ENCODE results near the gene PRKCQ.

Gene PRKCQ

DNA sequence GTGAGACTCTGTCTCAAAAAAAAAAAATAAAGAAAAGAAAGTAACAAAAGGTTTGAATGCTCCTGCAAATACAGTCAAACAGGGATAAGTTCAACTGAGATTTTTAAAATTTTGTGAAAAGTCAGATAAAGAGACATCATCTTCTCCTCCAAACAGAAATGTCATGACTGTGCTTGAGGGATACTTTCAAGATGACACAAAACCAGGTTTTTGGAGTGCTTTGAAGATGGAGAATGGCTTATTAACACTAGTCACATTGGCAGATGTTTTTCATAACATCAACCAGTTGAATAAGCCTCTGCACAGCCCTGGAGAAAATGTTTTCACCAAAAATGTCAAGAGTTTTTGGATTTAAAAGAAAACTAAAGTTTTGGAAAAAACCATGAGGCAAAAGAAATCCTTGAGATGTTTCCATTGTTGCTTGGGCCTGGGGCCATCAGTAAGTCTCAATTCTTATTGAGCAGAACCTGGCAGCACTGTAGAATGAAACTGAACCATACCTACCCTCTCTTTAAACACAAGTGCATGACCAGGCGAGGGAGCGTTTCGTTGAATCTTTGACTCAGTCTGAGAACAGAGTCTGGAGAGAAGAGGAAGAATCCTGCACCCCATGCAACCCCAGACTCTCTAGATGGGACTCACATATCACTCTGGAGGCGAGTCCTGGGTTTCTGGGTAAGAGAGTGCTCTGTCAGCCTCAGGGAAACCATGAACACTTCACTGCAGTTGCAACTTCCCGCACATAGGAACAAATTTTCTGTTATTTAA lies 37.4 kb upstream of the PRKCQ start:
- DNase-seq (ENCODE audit: low read depth), result no peak
- no peak overlapping the region for H3K4me3 ChIP-seq (ENCODE audit: low read length)
- TF ChIP-seq, protein P1, sequence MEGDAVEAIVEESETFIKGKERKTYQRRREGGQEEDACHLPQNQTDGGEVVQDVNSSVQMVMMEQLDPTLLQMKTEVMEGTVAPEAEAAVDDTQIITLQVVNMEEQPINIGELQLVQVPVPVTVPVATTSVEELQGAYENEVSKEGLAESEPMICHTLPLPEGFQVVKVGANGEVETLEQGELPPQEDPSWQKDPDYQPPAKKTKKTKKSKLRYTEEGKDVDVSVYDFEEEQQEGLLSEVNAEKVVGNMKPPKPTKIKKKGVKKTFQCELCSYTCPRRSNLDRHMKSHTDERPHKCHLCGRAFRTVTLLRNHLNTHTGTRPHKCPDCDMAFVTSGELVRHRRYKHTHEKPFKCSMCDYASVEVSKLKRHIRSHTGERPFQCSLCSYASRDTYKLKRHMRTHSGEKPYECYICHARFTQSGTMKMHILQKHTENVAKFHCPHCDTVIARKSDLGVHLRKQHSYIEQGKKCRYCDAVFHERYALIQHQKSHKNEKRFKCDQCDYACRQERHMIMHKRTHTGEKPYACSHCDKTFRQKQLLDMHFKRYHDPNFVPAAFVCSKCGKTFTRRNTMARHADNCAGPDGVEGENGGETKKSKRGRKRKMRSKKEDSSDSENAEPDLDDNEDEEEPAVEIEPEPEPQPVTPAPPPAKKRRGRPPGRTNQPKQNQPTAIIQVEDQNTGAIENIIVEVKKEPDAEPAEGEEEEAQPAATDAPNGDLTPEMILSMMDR (conservative IDR thresholded peaks at IDR 0.05; ENCODE audit: low read depth, low read length), result no peak

DNA sequence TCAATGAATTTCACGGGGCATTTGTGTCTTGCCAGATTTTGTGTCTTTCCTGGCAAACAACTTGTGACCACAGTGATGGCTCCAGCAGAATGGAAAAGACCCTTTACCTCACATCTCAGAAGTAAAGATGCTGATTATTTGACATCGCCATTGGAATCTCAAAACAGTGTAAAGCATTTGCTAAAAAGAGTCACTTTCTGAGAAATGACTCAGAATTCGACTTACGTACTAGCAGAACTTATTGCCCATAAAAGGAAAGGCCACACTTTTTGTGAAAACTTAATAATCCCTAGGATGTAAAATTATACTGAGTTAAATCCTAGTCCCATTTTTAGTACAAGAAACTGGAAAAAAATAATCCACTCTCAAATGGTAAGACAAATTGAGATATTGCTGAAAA lies 35.9 kb upstream of the PRKCQ start:
- DNase-seq (ENCODE audit: low read depth), result no peak
- no peak overlapping the region for H3K4me3 ChIP-seq (ENCODE audit: low read length)
- TF ChIP-seq, protein P1 (conservative IDR thresholded peaks at IDR 0.05; ENCODE audit: low read depth, low read length), result no peak

DNA sequence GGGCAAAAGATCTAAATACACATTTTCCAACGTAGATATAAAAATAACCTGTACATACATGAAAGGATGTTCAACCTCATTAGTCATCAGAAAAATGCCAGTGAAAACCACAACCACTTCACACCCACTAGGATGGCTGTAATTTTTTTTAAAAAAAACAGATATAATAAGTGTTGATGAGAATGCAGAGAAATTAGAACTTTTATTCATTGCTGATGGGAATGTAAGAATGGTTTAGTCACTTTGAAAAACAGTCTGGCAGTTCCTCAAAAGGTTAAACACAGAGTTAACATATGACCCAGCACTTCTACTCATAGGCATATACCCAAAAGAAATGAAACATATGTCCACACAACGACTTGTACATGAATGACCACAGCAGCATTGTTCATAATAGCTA lies 32.3 kb upstream of the PRKCQ start:
- DNase-seq (ENCODE audit: low read depth), result no peak
- TF ChIP-seq, protein P1 (conservative IDR thresholded peaks at IDR 0.05; ENCODE audit: low read depth, low read length), result no peak
- no peak overlapping the region for H3K4me3 ChIP-seq (ENCODE audit: low read length)

DNA sequence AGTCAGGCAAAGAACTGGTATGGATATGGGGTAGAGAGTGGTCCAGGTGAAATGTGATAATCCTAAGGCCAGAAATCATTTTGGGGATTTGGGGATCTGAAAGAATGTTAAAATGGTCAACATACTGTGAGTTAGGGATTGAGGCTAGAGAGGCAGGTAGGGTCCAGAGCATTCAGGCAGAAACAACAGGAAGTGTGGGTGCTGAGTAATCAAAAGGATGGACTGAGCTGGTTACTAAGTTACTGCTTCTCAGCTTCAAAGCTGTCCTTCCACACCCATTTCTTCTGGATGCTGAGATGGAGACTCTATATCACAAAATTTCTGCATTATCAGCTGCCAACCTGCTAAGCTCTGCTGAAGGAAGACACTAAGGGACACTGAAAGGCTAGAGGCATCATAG lies 30.6 kb upstream of the PRKCQ start:
- H3K4me3 ChIP-seq (ENCODE audit: low read length), result no peak overlapping the region
- TF ChIP-seq, protein P1 (conservative IDR thresholded peaks at IDR 0.05; ENCODE audit: low read depth, low read length), result no peak
- DNase-seq (ENCODE audit: low read depth), result no peak

DNA sequence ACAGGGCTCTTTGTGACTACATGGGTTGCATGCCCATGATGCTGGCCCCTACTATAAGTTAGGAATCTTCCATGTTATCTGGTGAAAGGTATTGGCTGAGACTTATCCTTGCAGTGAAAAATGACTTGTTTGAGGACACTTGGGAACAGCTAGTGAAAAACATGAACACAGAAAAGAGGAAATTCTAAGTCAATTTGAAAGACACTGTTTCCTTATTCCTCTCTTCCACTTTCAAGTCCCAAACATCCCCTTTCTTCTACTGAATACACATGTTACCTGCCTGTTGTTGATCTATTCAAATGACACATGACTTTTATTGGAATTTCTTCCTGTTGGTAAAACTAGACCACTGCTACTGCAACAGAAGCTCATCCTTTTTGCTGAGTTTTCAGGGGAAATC lies 29.5 kb upstream of the PRKCQ start:
- no peak for DNase-seq (ENCODE audit: low read depth)
- TF ChIP-seq, protein P1 (conservative IDR thresholded peaks at IDR 0.05; ENCODE audit: low read depth, low read length), result no peak

DNA sequence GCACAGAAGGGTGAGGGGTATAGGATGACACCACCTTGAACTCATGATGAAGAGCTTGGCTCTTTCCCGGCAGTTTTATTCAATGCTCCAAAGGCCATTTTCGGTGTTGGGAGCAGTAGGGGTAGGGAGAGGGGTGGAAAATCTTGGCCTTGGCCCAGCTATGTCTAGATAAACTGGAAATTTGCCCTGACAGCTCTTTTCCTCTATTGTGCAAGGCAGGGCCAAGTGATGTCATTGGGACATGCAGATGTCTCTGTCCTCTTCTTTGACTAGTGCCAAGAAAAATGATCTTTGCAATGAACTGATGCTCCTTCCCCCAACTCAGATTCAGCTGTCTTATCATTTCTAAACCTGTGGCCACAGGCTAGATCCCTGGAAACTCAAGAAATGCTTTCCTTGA lies 27.7 kb upstream of the PRKCQ start:
- DNase-seq (ENCODE audit: low read depth), result no peak
- TF ChIP-seq, protein P1 (conservative IDR thresholded peaks at IDR 0.05; ENCODE audit: low read depth, low read length), result no peak
- H3K4me3 ChIP-seq (ENCODE audit: low read length), result no peak overlapping the region

More for the DNA sequence above, 29.5 kb upstream of the PRKCQ start:
- no peak overlapping the region for H3K4me3 ChIP-seq (ENCODE audit: low read length)

DNA sequence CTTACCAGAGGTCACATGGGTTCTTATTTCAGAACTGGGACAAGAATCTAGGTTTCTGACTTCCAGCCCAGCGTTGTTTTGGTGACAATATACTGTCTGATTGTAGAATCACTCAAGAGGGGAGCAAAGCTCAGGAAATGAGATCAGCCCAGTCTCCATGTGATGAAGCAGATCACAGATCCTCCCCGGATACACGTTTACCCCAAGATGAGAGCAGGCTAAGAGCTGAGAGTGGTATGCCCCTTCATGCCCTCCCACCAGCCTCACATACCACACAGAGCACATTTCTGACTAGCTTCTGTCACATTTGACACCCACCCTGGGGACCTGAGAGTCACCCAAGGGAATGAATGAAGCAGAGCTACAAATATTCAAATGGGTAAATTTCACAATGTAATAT lies 27.1 kb upstream of the PRKCQ start:
- no peak for DNase-seq (ENCODE audit: low read depth)
- no peak overlapping the region for H3K4me3 ChIP-seq (ENCODE audit: low read length)
- TF ChIP-seq, protein P1 (conservative IDR thresholded peaks at IDR 0.05; ENCODE audit: low read depth, low read length), result no peak

Data from retinal pigment epithelial cell (primary cell).